Suprapubic skin (tissue), 3 donors: ENCODE results near the gene CYREN.
"Not testable (repeated sequence)": the region's sequence is repeated elsewhere in the genome, so short reads cannot be mapped to it uniquely, and the experiment has no call there.

Experiments used
- CTCF ChIP-seq, 2 donors: fragments of 200-600 bp in 1 of 2; fragments of 450-650 bp in 1 of 2; sonication (generic) in 1 of 2; IDR thresholded peaks; one replicate each; pipeline ENCODE4 v1.5.1; 2016 to 2019; ENCODE audit warnings: antibody characterized with exemption in 2 of 2, mild to moderate bottlenecking in 1 of 2, moderate library complexity in 1 of 2
- EP300 ChIP-seq: sonication (generic); formaldehyde crosslinking; IDR thresholded peaks from one replicate; pipeline ENCODE4 v1.6.1; 2017; ENCODE audit warnings: antibody characterized with exemption

GRCh38 chr7:135211946-135212685 is 41.6 kb upstream of the CYREN start:
- TF ChIP-seq CTCF (IDR thresholded peaks at IDR 0.05); EP300: not testable (repeated sequence)
